ENCODE measurements around the gene ACTR2.

ACTR2 gene

DNA sequence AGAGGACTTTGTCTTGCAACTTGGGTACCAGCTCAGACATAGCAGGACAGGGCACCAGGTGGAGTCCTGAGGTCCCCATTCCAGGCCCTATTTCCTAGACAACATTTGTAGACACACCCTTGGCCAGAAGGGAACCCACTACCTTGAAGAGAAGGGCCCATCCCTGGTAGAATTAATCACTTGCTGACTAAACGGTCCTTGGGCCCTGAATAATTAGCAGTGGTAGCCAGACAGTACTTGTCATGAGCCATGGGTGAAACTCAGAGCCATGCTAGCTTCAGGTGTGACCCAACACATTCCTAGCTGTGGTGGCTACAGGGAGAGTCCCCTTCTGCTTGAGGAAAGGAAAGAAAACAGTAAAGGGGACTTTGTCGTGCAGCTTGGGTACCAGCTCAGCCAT is 28.5 kb upstream of the ACTR2 start:
- WGBS (ENCODE audit: extremely low coverage, insufficient coverage, insufficient read length): no CpG with 5 or more reads among the region's 2 CpGs

DNA sequence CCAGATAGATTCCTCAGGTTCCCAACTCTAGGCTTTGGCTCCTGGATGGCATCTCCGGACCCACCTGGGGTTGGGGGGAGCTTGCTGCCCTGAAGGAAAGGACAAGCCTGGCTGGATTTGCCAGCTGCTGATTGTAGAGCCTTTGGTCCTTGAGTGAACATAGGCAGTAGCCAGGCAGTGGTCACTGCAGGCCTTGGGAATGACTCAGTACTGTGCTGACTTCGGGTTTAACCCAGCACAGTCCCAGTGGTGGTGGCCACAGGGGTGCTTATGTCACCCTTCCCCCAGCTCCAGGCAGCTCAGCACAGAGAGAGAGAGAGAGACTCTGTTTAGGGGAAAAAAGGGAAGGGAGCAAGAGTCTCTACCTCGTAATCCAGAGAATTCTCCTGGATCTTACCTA is 27.7 kb upstream of the ACTR2 start:
- Histone ChIP-seq H3K4ac (ENCODE audit: low read depth, low read length) (no peak overlapping the region), H3K4me1 (ENCODE audit: control insufficient read depth in 1 of 2, insufficient read depth in 2 of 2, low read length in 2 of 2) (no peaks in the 10 kb centered on the region), H4K12ac (ENCODE audit: low read depth, low read length) (no peak overlapping the region), H3K79me2 (ENCODE audit: control insufficient read depth, insufficient read depth, low read length, poor library complexity) (no peaks in the 10 kb centered on the region), H3K36me3 (ENCODE audit: control insufficient read depth in 1 of 2, insufficient read depth in 2 of 2, low read length in 2 of 2) (no peaks in the 10 kb centered on the region), H3K4me2 (ENCODE audit: low read length) (no peak overlapping the region), H3K79me1 (ENCODE audit: low read length) (no peaks in the 10 kb centered on the region), H3K9ac (ENCODE audit: low read length) (no peak overlapping the region), H2BK120ac (ENCODE audit: insufficient read depth, low read length, poor library complexity) (no peak overlapping the region), H2AK5ac (ENCODE audit: low read length) (no peak overlapping the region), H2BK12ac (ENCODE audit: low read length) (no peak overlapping the region), H4K91ac (ENCODE audit: low read depth, low read length) (no peak overlapping the region), H3K9me3 (ENCODE audit: insufficient read depth, low read depth, low read length) (peaks cover 1% of the 10 kb centered on the region), H3K23ac (ENCODE audit: low read length) (no peak overlapping the region), H4K8ac (ENCODE audit: low read depth, low read length) (no peak overlapping the region), H3K27me3 (ENCODE audit: insufficient read depth, low read length) (no peaks in the 10 kb centered on the region), H3K4me3 (ENCODE audit: low read depth, low read length) (no peak overlapping the region), H3K14ac (ENCODE audit: low read length) (no peak overlapping the region), H3K27ac (ENCODE audit: low read depth, low read length) (no peak overlapping the region), H2AFZ (ENCODE audit: insufficient read depth, low read length, poor library complexity) (no peak overlapping the region), H3K18ac (ENCODE audit: low read length) (no peak overlapping the region), H2BK5ac (ENCODE audit: low read depth, low read length, poor library complexity) (no peak overlapping the region)
- DNase-seq: no peak
- WGBS (ENCODE audit: extremely low coverage, insufficient coverage, insufficient read length): no CpG with 5 or more reads among the region's 3 CpGs

More for the DNA sequence above, 28.5 kb upstream of the ACTR2 start:
- H2BK12ac ChIP-seq (ENCODE audit: low read length): no peak overlapping the region
- H3K27ac ChIP-seq (ENCODE audit: low read depth, low read length): no peak overlapping the region
- no peak overlapping the region for H4K91ac ChIP-seq (ENCODE audit: low read depth, low read length)
- no peak overlapping the region for H2BK120ac ChIP-seq (ENCODE audit: insufficient read depth, low read length, poor library complexity)
- H3K9me3 ChIP-seq (ENCODE audit: insufficient read depth, low read depth, low read length): peaks cover 1% of the 10 kb centered on the region
- H3K23ac ChIP-seq (ENCODE audit: low read length): no peak overlapping the region
- no peak overlapping the region for H4K12ac ChIP-seq (ENCODE audit: low read depth, low read length)
- no peak overlapping the region for H3K4me2 ChIP-seq (ENCODE audit: low read length)
- H4K8ac ChIP-seq (ENCODE audit: low read depth, low read length): no peak overlapping the region
- no peaks in the 10 kb centered on the region for H3K27me3 ChIP-seq (ENCODE audit: insufficient read depth, low read length)
- H3K4me1 ChIP-seq (ENCODE audit: control insufficient read depth in 1 of 2, insufficient read depth in 2 of 2, low read length in 2 of 2): no peaks in the 10 kb centered on the region
- H3K4ac ChIP-seq (ENCODE audit: low read depth, low read length): no peak overlapping the region
- H3K9ac ChIP-seq (ENCODE audit: low read length): no peak overlapping the region
- no peaks in the 10 kb centered on the region for H3K79me1 ChIP-seq (ENCODE audit: low read length)
- no peak overlapping the region for H3K14ac ChIP-seq (ENCODE audit: low read length)
- no peak overlapping the region for H3K18ac ChIP-seq (ENCODE audit: low read length)
- H2BK5ac ChIP-seq (ENCODE audit: low read depth, low read length, poor library complexity): no peak overlapping the region
- H3K79me2 ChIP-seq (ENCODE audit: control insufficient read depth, insufficient read depth, low read length, poor library complexity): no peaks in the 10 kb centered on the region
- no peak for DNase-seq
- no peak overlapping the region for H3K4me3 ChIP-seq (ENCODE audit: low read depth, low read length)
- H3K36me3 ChIP-seq (ENCODE audit: control insufficient read depth in 1 of 2, insufficient read depth in 2 of 2, low read length in 2 of 2): no peaks in the 10 kb centered on the region
- no peak overlapping the region for H2AK5ac ChIP-seq (ENCODE audit: low read length)
- no peak overlapping the region for H2AFZ ChIP-seq (ENCODE audit: insufficient read depth, low read length, poor library complexity)

DNA sequence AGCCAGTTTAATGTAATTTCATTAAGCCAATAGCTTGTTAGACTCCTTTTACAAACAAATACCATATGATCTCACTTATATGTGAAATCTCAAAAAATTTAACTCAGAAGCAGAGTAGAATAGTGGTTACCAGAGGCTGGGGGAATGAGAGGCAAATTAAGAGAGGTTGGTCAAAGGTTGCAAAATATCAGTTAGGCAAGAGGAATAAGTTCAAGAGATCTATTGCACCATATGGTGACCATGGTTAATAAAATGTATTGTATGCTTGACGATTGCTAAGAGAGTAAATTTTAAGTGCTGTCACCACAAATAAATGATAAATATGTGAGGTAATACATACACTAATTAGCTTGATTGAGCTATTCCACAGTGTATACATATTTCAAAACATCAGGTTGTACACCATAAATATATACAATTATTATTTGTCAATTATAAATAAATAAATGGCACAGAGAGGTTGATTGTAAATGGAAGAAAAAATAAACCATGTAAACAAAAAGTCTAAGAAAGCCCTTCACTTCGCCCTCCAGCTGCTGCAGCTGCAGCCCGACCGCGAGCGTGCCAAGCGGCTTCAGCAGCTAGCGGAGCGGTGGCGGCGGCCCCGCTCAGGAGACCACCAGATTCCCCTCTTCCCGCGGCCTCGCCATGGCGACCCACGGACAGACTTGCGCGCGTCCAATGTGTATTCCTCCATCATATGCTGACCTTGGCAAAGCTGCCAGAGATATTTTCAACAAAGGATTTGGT is 23.0 kb upstream of the ACTR2 start:
- Histone ChIP-seq H3K27me3 (ENCODE audit: insufficient read depth, low read length) (no peaks in the 10 kb centered on the region), H3K18ac (ENCODE audit: low read length) (no peak overlapping the region), H2BK5ac (ENCODE audit: low read depth, low read length, poor library complexity) (no peak overlapping the region), H3K36me3 (ENCODE audit: control insufficient read depth in 1 of 2, insufficient read depth in 2 of 2, low read length in 2 of 2) (no peaks in the 10 kb centered on the region), H3K4me3 (ENCODE audit: low read depth, low read length) (no peak overlapping the region), H4K12ac (ENCODE audit: low read depth, low read length) (no peak overlapping the region), H2BK120ac (ENCODE audit: insufficient read depth, low read length, poor library complexity) (no peak overlapping the region), H3K9ac (ENCODE audit: low read length) (no peak overlapping the region), H3K4me2 (ENCODE audit: low read length) (no peak overlapping the region), H3K79me1 (ENCODE audit: low read length) (no peaks in the 10 kb centered on the region), H3K14ac (ENCODE audit: low read length) (no peak overlapping the region), H3K23ac (ENCODE audit: low read length) (no peak overlapping the region), H3K4me1 (ENCODE audit: control insufficient read depth in 1 of 2, insufficient read depth in 2 of 2, low read length in 2 of 2) (no peaks in the 10 kb centered on the region), H3K27ac (ENCODE audit: low read depth, low read length) (no peak overlapping the region), H4K8ac (ENCODE audit: low read depth, low read length) (no peak overlapping the region), H4K91ac (ENCODE audit: low read depth, low read length) (no peak overlapping the region), H3K9me3 (ENCODE audit: insufficient read depth, low read depth, low read length) (no peaks in the 10 kb centered on the region), H2BK12ac (ENCODE audit: low read length) (no peak overlapping the region), H2AFZ (ENCODE audit: insufficient read depth, low read length, poor library complexity) (no peak overlapping the region), H2AK5ac (ENCODE audit: low read length) (no peak overlapping the region), H3K4ac (ENCODE audit: low read depth, low read length) (no peak overlapping the region), H3K79me2 (ENCODE audit: control insufficient read depth, insufficient read depth, low read length, poor library complexity) (no peaks in the 10 kb centered on the region)
- no CpG with 5 or more reads among the region's 20 CpGs for WGBS (ENCODE audit: extremely low coverage, insufficient coverage, insufficient read length)
- peak; percentile 6 to 73 for DNase-seq

DNA sequence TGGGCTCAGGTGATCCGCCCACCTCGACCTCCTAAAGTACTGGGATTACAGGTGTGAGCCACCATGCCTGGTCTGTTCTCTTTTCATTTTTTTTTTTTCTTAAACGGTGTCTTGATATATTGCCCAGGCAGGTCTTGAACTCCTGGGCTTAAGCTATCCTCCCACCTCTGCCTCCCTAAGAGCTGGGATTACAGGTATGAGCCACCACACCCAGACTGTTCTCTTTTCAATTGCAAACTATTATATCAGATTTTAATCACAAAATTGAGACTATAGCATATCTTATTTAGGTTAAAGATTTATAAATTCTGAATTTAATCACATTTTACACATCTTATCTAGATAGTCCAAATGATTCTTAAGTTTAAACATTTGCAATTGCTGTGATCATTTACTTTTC is 15.5 kb upstream of the ACTR2 start:
- Histone ChIP-seq H2AK5ac (ENCODE audit: low read length) (no peak overlapping the region), H3K18ac (ENCODE audit: low read length) (no peak overlapping the region), H2BK5ac (ENCODE audit: low read depth, low read length, poor library complexity) (no peak overlapping the region), H2AFZ (ENCODE audit: insufficient read depth, low read length, poor library complexity) (no peak overlapping the region), H3K4me2 (ENCODE audit: low read length) (no peak overlapping the region), H2BK12ac (ENCODE audit: low read length) (no peak overlapping the region), H2BK120ac (ENCODE audit: insufficient read depth, low read length, poor library complexity) (no peak overlapping the region), H3K27me3 (ENCODE audit: insufficient read depth, low read length) (no peaks in the 10 kb centered on the region), H3K9me3 (ENCODE audit: insufficient read depth, low read depth, low read length) (no peaks in the 10 kb centered on the region), H3K4me3 (ENCODE audit: low read depth, low read length) (no peak overlapping the region), H3K4me1 (ENCODE audit: control insufficient read depth in 1 of 2, insufficient read depth in 2 of 2, low read length in 2 of 2) (no peaks in the 10 kb centered on the region), H3K23ac (ENCODE audit: low read length) (no peak overlapping the region), H3K27ac (ENCODE audit: low read depth, low read length) (no peak overlapping the region), H3K36me3 (ENCODE audit: control insufficient read depth in 1 of 2, insufficient read depth in 2 of 2, low read length in 2 of 2) (no peaks in the 10 kb centered on the region), H4K12ac (ENCODE audit: low read depth, low read length) (no peak overlapping the region), H3K79me1 (ENCODE audit: low read length) (no peaks in the 10 kb centered on the region), H3K4ac (ENCODE audit: low read depth, low read length) (no peak overlapping the region), H3K79me2 (ENCODE audit: control insufficient read depth, insufficient read depth, low read length, poor library complexity) (no peaks in the 10 kb centered on the region), H3K14ac (ENCODE audit: low read length) (no peak overlapping the region), H4K91ac (ENCODE audit: low read depth, low read length) (no peak overlapping the region), H3K9ac (ENCODE audit: low read length) (no peak overlapping the region), H4K8ac (ENCODE audit: low read depth, low read length) (no peak overlapping the region)
- DNase-seq: no peak
- no CpG with 5 or more reads among the region's 3 CpGs for WGBS (ENCODE audit: extremely low coverage, insufficient coverage, insufficient read length)
